MM.1S (cell line): ENCODE data around the gene WNK2.

ENCODE experiments used
- DNase-seq: peaks from one replicate; pipeline ENCODE4 v3.0.0-alpha.2; 2015
- H2AFZ ChIP-seq: fragments of 300-600 bp; sonication (generic); 2 replicates; pipeline ENCODE4 v1.6.0; 2016; ENCODE audit warnings: antibody characterized with exemption, low read length
- H3F3A ChIP-seq: fragments of 300-600 bp; sonication (generic); 2 replicates; pipeline ENCODE4 v1.6.1; 2016; ENCODE audit warnings: mild to moderate bottlenecking, antibody characterized with exemption, low read length, moderate library complexity, mixed read lengths; ENCODE audit not compliant: insufficient read depth
- H3K27ac ChIP-seq: fragments of 300-600 bp; sonication (generic); 2 replicates; pipeline ENCODE4 v1.5.1; 2016; ENCODE audit warnings: mild to moderate bottlenecking, low read length
- H3K27me3 ChIP-seq: fragments of 300-600 bp; sonication (generic); replicated peaks from 2 replicates; pipeline ENCODE4 v1.6.0; 2016; ENCODE audit warnings: low read length; ENCODE audit not compliant: insufficient read depth
- H3K36me3 ChIP-seq: fragments of 300-600 bp; sonication (generic); replicated peaks from 2 replicates; pipeline ENCODE4 v1.6.1; 2016; ENCODE audit warnings: mild to moderate bottlenecking, low read length, mixed read lengths; ENCODE audit not compliant: insufficient read depth
- H3K4me1 ChIP-seq: fragments of 300-600 bp; sonication (generic); 2 replicates; pipeline ENCODE4 v1.6.1; 2016; ENCODE audit warnings: low read length, mixed read lengths
- H3K4me2 ChIP-seq: fragments of 300-600 bp; sonication (generic); 2 replicates; pipeline ENCODE4 v1.6.0; 2016; ENCODE audit warnings: low read depth, low read length
- H3K4me3 ChIP-seq: fragments of 300-600 bp; sonication (generic); 2 replicates; pipeline ENCODE4 v1.5.1; 2016; ENCODE audit warnings: low read length, mixed read lengths
- H3K79me2 ChIP-seq: fragments of 300-600 bp; sonication (generic); 2 replicates; pipeline ENCODE4 v1.6.1; 2016; ENCODE audit warnings: mixed run types, low read length, mixed read lengths
- H3K9ac ChIP-seq: fragments of 300-600 bp; sonication (generic); 2 replicates; pipeline ENCODE4 v1.6.1; 2016; ENCODE audit warnings: low read length, mixed read lengths
- H3K9me2 ChIP-seq: fragments of 300-600 bp; sonication (generic); replicated peaks from 2 replicates; pipeline ENCODE4 v1.6.1; 2016; ENCODE audit warnings: mild to moderate bottlenecking, low read length, mixed read lengths; ENCODE audit not compliant: insufficient read depth
- H3K9me3 ChIP-seq: fragments of 300-600 bp; sonication (generic); replicated peaks from 2 replicates; pipeline ENCODE4 v1.6.1; 2016; ENCODE audit warnings: mild to moderate bottlenecking, low read length, mixed read lengths; ENCODE audit not compliant: insufficient read depth
- H4K20me1 ChIP-seq: fragments of 300-600 bp; sonication (generic); 2 replicates; pipeline ENCODE4 v1.6.1; 2016; ENCODE audit warnings: mild to moderate bottlenecking, low read length, moderate library complexity, mixed read lengths; ENCODE audit not compliant: insufficient read depth
- EZH2 ChIP-seq: fragments of 300-600 bp; sonication (generic); optimal IDR thresholded peaks from 2 replicates; pipeline ENCODE3; 2017; ENCODE audit warnings: low read depth, mild to moderate bottlenecking, antibody characterized with exemption, low read length, mixed read lengths
- EZH2phosphoT487 ChIP-seq: fragments of 300-600 bp; sonication (generic); IDR thresholded peaks from 2 replicates; pipeline ENCODE4 v1.6.1; 2018; ENCODE audit warnings: antibody characterized with exemption, low read length
- TF ChIP-seq, protein P1 (sequence below): fragments of 300-600 bp; sonication (generic); IDR thresholded peaks from 2 replicates; pipeline ENCODE4 v1.5.1; 2016; ENCODE audit warnings: antibody characterized with exemption, low read length, mixed read lengths

Gene WNK2

DNA sequence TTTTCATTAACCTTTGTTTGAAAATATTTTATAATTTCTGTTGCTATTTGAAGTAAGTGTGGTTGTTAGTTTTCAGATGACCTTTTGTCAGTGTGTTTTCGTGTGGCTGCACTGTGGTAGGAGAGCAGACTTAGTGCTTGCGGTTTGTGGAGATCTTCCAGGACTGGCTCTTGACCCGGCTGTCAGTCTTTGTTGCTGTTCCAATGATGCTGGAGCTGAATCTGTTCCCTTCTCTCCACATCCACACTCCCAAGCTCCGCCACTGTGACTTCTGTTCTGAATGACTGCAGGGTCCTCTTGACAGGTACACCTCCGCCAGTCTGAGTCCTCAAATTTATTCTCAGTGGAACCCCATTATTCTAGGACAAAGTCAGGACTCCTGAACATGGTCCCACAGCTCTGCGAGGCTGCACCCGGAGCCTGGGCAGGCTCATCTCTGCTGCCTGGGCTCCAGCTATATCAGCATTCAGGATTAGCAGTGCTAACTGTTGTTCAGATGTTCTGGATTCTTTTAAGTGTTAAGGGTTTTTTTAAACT is 126.0 kb downstream of the WNK2 start:
- no peak overlapping the region for H3K4me3 ChIP-seq
- TF ChIP-seq EZH2phosphoT487 (no peak), EZH2 (no peak)
- TF ChIP-seq, protein P1, sequence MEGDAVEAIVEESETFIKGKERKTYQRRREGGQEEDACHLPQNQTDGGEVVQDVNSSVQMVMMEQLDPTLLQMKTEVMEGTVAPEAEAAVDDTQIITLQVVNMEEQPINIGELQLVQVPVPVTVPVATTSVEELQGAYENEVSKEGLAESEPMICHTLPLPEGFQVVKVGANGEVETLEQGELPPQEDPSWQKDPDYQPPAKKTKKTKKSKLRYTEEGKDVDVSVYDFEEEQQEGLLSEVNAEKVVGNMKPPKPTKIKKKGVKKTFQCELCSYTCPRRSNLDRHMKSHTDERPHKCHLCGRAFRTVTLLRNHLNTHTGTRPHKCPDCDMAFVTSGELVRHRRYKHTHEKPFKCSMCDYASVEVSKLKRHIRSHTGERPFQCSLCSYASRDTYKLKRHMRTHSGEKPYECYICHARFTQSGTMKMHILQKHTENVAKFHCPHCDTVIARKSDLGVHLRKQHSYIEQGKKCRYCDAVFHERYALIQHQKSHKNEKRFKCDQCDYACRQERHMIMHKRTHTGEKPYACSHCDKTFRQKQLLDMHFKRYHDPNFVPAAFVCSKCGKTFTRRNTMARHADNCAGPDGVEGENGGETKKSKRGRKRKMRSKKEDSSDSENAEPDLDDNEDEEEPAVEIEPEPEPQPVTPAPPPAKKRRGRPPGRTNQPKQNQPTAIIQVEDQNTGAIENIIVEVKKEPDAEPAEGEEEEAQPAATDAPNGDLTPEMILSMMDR, result no peak
- no peak overlapping the region for H3K27ac ChIP-seq
- H3K36me3 ChIP-seq, result no peaks in the 10 kb centered on the region
- DNase-seq, result no peak
- H2AFZ ChIP-seq, result no peak overlapping the region
- H3K9ac ChIP-seq, result no peak overlapping the region
- H3K9me2 ChIP-seq, result no peaks in the 10 kb centered on the region
- H3K4me1 ChIP-seq, result no peaks in the 10 kb centered on the region
- no peak overlapping the region for H3K4me2 ChIP-seq
- H3K79me2 ChIP-seq, result no peaks in the 10 kb centered on the region
- H3K9me3 ChIP-seq, result no peaks in the 10 kb centered on the region
- H3F3A ChIP-seq, result no peaks in the 10 kb centered on the region
- no peaks in the 10 kb centered on the region for H4K20me1 ChIP-seq
- no peaks in the 10 kb centered on the region for H3K27me3 ChIP-seq

DNA sequence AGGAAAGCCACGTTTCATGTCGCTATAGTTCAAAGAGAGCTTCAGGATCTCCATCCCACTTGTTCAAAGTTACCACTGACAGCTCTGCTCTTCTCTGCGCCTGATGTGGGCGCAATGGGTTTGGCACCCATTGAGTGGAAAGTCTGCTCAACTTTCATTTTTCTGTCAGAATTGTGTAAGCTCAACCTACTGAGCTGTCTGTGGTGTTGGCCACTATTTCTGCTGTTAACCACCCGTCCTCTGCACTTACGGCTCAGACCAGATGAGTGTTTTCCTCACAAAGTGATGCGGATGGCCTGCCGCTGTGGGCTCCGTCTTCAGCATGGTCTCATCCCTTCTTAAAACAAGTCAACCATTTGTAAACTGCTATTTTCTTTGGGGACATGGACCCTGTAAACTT is 131.2 kb downstream of the WNK2 start:
- no peak overlapping the region for H3K4me2 ChIP-seq
- TF ChIP-seq, protein P1, result no peak
- TF ChIP-seq EZH2phosphoT487 (no peak), EZH2 (no peak)
- H3K4me3 ChIP-seq, result no peak overlapping the region
- no peaks in the 10 kb centered on the region for H3K36me3 ChIP-seq
- no peak for DNase-seq
- H3F3A ChIP-seq, result no peaks in the 10 kb centered on the region
- H3K9me2 ChIP-seq, result no peaks in the 10 kb centered on the region
- H2AFZ ChIP-seq, result no peak overlapping the region
- no peaks in the 10 kb centered on the region for H3K4me1 ChIP-seq
- H4K20me1 ChIP-seq, result no peaks in the 10 kb centered on the region
- H3K27me3 ChIP-seq, result no peaks in the 10 kb centered on the region
- H3K79me2 ChIP-seq, result no peaks in the 10 kb centered on the region
- H3K9me3 ChIP-seq, result no peaks in the 10 kb centered on the region
- no peak overlapping the region for H3K27ac ChIP-seq
- H3K9ac ChIP-seq, result no peak overlapping the region

DNA sequence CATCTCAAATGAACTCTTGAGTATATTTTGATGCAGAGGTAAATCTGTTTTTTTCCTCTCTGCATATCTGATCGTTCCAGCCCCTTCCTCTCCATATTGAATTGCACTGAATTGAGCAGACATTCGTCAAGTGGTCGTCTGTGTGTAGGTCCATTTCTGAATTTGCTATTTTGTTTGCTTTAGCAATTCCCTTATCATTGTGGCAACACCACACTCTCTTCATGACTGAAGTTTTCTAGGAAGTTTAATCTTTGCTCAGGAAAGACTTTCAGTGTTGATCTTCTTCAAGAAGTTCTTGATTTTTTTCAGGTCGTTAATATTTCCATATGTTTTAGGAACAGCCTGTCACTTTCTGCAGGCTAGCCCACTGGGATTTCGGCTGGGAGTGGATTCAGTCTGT is 132.0 kb downstream of the WNK2 start:
- Histone ChIP-seq H4K20me1 (no peaks in the 10 kb centered on the region), H3K9me3 (no peaks in the 10 kb centered on the region), H3K4me1 (no peaks in the 10 kb centered on the region), H3K9ac (no peak overlapping the region), H3F3A (no peaks in the 10 kb centered on the region), H2AFZ (no peak overlapping the region), H3K9me2 (no peaks in the 10 kb centered on the region), H3K27me3 (no peaks in the 10 kb centered on the region), H3K36me3 (no peaks in the 10 kb centered on the region), H3K27ac (no peak overlapping the region), H3K4me3 (no peak overlapping the region), H3K4me2 (no peak overlapping the region), H3K79me2 (no peaks in the 10 kb centered on the region)
- TF ChIP-seq EZH2 (no peak), EZH2phosphoT487 (no peak)
- TF ChIP-seq, protein P1, result no peak
- DNase-seq, result no peak
